ENCODE data around the gene OGFR.

Gene OGFR

GRCh38 chr20:62827311-62828038, 22.8 kb downstream of the OGFR start:
- no peak for DNase-seq

- DNase-seq = no peak
Measured at GRCh38 chr20:62828051-62828450, 23.4 kb downstream of the OGFR start.

- DNase-seq = no peak
Measured at GRCh38 chr20:62828511-62829230, 24.0 kb downstream of the OGFR start.

GRCh38 chr20:62829231-62830230, 24.9 kb downstream of the OGFR start:
- no peak for DNase-seq

- DNase-seq = no peak
Measured at GRCh38 chr20:62830251-62830650, 25.6 kb downstream of the OGFR start.

GRCh38 chr20:62830821-62831220, 26.2 kb downstream of the OGFR start:
- DNase-seq = no peak

GRCh38 chr20:62831361-62831788, 26.7 kb downstream of the OGFR start:
- no peak for DNase-seq

- no peak for DNase-seq
Measured at GRCh38 chr20:62831854-62832211, 27.2 kb downstream of the OGFR start.

GRCh38 chr20:62832212-62832922, 27.7 kb downstream of the OGFR start:
- no peak for DNase-seq

GRCh38 chr20:62832951-62833391, 28.3 kb downstream of the OGFR start:
- no peak for DNase-seq

- no peak for DNase-seq
Measured at GRCh38 chr20:62834967-62835730, 30.5 kb downstream of the OGFR start.

GRCh38 chr20:62835931-62836861, 31.6 kb downstream of the OGFR start:
- no peak for DNase-seq

GRCh38 chr20:62836967-62837490, 32.4 kb downstream of the OGFR start:
- DNase-seq = no peak

- DNase-seq = no peak
Measured at GRCh38 chr20:62837790-62838127, 33.1 kb downstream of the OGFR start.

GRCh38 chr20:62838128-62838891, 33.7 kb downstream of the OGFR start:
- DNase-seq = no peak

- no peak for DNase-seq
Measured at GRCh38 chr20:62839261-62839660, 34.6 kb downstream of the OGFR start.

GRCh38 chr20:62839816-62840215, 35.2 kb downstream of the OGFR start:
- DNase-seq = no peak

- DNase-seq = no peak
Measured at GRCh38 chr20:62840244-62841197, 35.9 kb downstream of the OGFR start.
